Dermis blood vessel endothelial cell (primary cell): ENCODE data around the gene TNF. TPM values are rescaled to one million over a fixed set of nuclear protein-coding genes. Genes with fewer than 3 reads are reported as not detected.
A peak's percentile ranks its signal among the peaks of the same experiment; 100 is the strongest.

Experiments used
- DNase-seq: peaks from one replicate; pipeline ENCODE4 v3.0.0; 2010
- total RNA-seq: library from RNA; depleted of rRNA; stranded (reverse); fragments of >200 nt; gene quantifications from 2 replicates; pipeline ENCODE4 v1.2.3, GENCODE V29; 2014

TNF gene
- total RNA-seq, 1 donor from 2014 or later: 0.17 TPM

GRCh38 chr6:31544676-31545075 lies 30.7 kb upstream of the TNF start:
- DNase-seq: no peak

- DNase-seq: no peak
These were observed 30.1 kb upstream of the TNF start for GRCh38 chr6:31545291-31545690.

GRCh38 chr6:31546339-31546957 lies 28.9 kb upstream of the TNF start, which contains the start of gene ATP6V1G2:
TSS of gene ATP6V1G2 (minus strand) at chr6:31546608. CDS start at chr6:31546559, 49 bp downstream.
- peak; percentile 94 for DNase-seq

GRCh38 chr6:31546958-31547726 lies 28.2 kb upstream of the TNF start, which contains the start of gene NFKBIL1:
TSS of gene NFKBIL1 (plus strand) at chr6:31547608. CDS start at chr6:31547695, 87 bp downstream.
- peak; percentile 98 for DNase-seq

- DNase-seq: no peak
These were observed 27.4 kb upstream of the TNF start for GRCh38 chr6:31547727-31548543.

- no peak for DNase-seq
These were observed 26.9 kb upstream of the TNF start for GRCh38 chr6:31548544-31548873.

- DNase-seq: peak; percentile 92
These were observed 24.0 kb upstream of the TNF start for GRCh38 chr6:31551371-31551770.

- DNase-seq: no peak
These were observed 19.1 kb upstream of the TNF start for GRCh38 chr6:31556307-31556706.

GRCh38 chr6:31557443-31558317 lies 17.7 kb upstream of the TNF start:
- peak; percentile 50 for DNase-seq

- no peak for DNase-seq
These were observed 17.1 kb upstream of the TNF start for GRCh38 chr6:31558318-31558625.

- peak; percentile 56 for DNase-seq
These were observed 16.5 kb upstream of the TNF start for GRCh38 chr6:31558631-31559500.

- no peak for DNase-seq
These were observed 15.8 kb upstream of the TNF start for GRCh38 chr6:31559606-31559957.

- DNase-seq: peak; percentile 99
These were observed 15.2 kb upstream of the TNF start for GRCh38 chr6:31559958-31560696.

GRCh38 chr6:31560697-31561058 lies 14.7 kb upstream of the TNF start:
- no peak for DNase-seq

- no peak for DNase-seq
These were observed 7.6 kb upstream of the TNF start for GRCh38 chr6:31567531-31568370.

- no peak for DNase-seq
These were observed 6.8 kb upstream of the TNF start for GRCh38 chr6:31568537-31568961.

GRCh38 chr6:31569861-31570536 lies 5.4 kb upstream of the TNF start:
- no peak for DNase-seq

GRCh38 chr6:31572041-31572911 lies 3.1 kb upstream of the TNF start, which contains the start of gene LTA:
TSS of gene LTA (plus strand) at chr6:31572289. CDS start at chr6:31572743, 454 bp downstream.
- no peak for DNase-seq
